IMR-90 (cell line): Measurements from ENCODE around the gene KIF20A. TPM values are rescaled to one million over a fixed set of nuclear protein-coding genes. Genes with fewer than 3 reads are reported as not detected.

ENCODE experiments used
- ATAC-seq: fragments of 200-7000 bp; cut with Tn5 transposase; 2 replicates; pipeline ENCODE4 v1.9.1; 2020; ENCODE audit warnings: low read depth, mild to moderate bottlenecking, moderate library complexity
- BruUV-seq: library from RNA; stranded (reverse); fragments of 400-500 nt; replicated peaks from 2 replicates; lab custom pipeline; 2021; lab: Mats Ljungman, UMichigan
- CTCF ChIA-PET: fragments of 300-600 bp; formaldehyde crosslinking; extraction: SDS; loops from one replicate; lab custom pipeline; 2021; ENCODE audit warnings: antibody characterized with exemption; lab: Yijun Ruan, JAX
- POLR2A ChIA-PET: fragments of 300-600 bp; sonication (Branson Sonifier 250); formaldehyde crosslinking; loops from one replicate; lab custom pipeline; 2022; ENCODE audit warnings: antibody characterized with exemption; ENCODE audit not compliant: unreplicated experiment; lab: Charles Lee
- DNase-seq: peaks from one replicate; pipeline ENCODE4 v3.0.0; 2013
- H2AFZ ChIP-seq: replicated peaks from 2 replicates; pipeline ENCODE3; 2013; ENCODE audit warnings: low read length, mild to moderate bottlenecking; ENCODE audit not compliant: poor library complexity
- H2AK5ac ChIP-seq: 2 replicates; pipeline ENCODE4 v1.6.1; 2013; ENCODE audit warnings: low read depth, low read length, inconsistent platforms
- H2AK9ac ChIP-seq: replicated peaks from 2 replicates; pipeline ENCODE3; 2013; ENCODE audit warnings: mild to moderate bottlenecking, low read depth, low read length, moderate library complexity; ENCODE audit not compliant: poor library complexity
- H2BK120ac ChIP-seq: 2 replicates; pipeline ENCODE4 v1.6.1; 2013; ENCODE audit warnings: low read depth, low read length, inconsistent platforms
- H2BK15ac ChIP-seq: 3 replicates; pipeline ENCODE4 v1.6.1; 2013; ENCODE audit warnings: low read depth, low read length, inconsistent platforms
- H2BK20ac ChIP-seq: 2 replicates; pipeline ENCODE4 v1.6.1; 2013; ENCODE audit warnings: low read depth, mild to moderate bottlenecking, inconsistent platforms, low read length, moderate library complexity
- H2BK5ac ChIP-seq: 2 replicates; pipeline ENCODE4 v1.6.1; 2013; ENCODE audit warnings: mild to moderate bottlenecking, low read depth, low read length, inconsistent platforms; ENCODE audit not compliant: poor library complexity, severe bottlenecking
- H3K14ac ChIP-seq: replicated peaks from 2 replicates; pipeline ENCODE4 v1.6.1; 2013; ENCODE audit warnings: low read depth, low read length, inconsistent platforms
- H3K18ac ChIP-seq: 2 replicates; pipeline ENCODE4 v1.6.1; 2013; ENCODE audit warnings: low read depth, low read length, control low read depth
- H3K23ac ChIP-seq: 2 replicates; pipeline ENCODE4 v1.6.1; 2013; ENCODE audit warnings: low read depth, low read length, inconsistent platforms
- H3K27ac ChIP-seq: 2 replicates; pipeline ENCODE4 v1.5.1; 2013; ENCODE audit warnings: mild to moderate bottlenecking, control low read depth, low read length; ENCODE audit not compliant: insufficient read depth
- H3K27me3 ChIP-seq: 2 replicates; pipeline ENCODE4 v1.6.1; 2013; ENCODE audit warnings: low read length; ENCODE audit not compliant: control insufficient read depth, insufficient read depth
- H3K36me3 ChIP-seq: 2 replicates; pipeline ENCODE4 v1.6.1; 2013; ENCODE audit warnings: low read length, mixed read lengths; ENCODE audit not compliant: control insufficient read depth, insufficient read depth
- H3K4ac ChIP-seq: 2 replicates; pipeline ENCODE4 v1.6.1; 2013; ENCODE audit warnings: low read depth, low read length, inconsistent platforms
- H3K4me1 ChIP-seq: 2 replicates; pipeline ENCODE4 v1.6.1; 2013; ENCODE audit warnings: low read length, mixed read lengths; ENCODE audit not compliant: control insufficient read depth, insufficient read depth
- H3K4me2 ChIP-seq: 2 replicates; pipeline ENCODE4 v1.6.1; 2013; ENCODE audit warnings: low read depth, mild to moderate bottlenecking, control low read depth, low read length, moderate library complexity
- H3K4me3 ChIP-seq: 2 replicates; pipeline ENCODE4 v1.5.1; 2013; ENCODE audit warnings: low read depth, mild to moderate bottlenecking, control low read depth, low read length, moderate library complexity; ENCODE audit not compliant: insufficient read depth
- H3K56ac ChIP-seq: 2 replicates; pipeline ENCODE4 v1.6.1; 2013; ENCODE audit warnings: low read length, inconsistent platforms; ENCODE audit not compliant: insufficient read depth; ENCODE audit errors: extremely low read depth
- H3K79me1 ChIP-seq, 2 experiments: 2 replicates each; pipeline ENCODE4 v1.6.1; 2013; ENCODE audit warnings: low read length in 2 of 2, inconsistent platforms in 1 of 2, low read depth in 1 of 2
- H3K9ac ChIP-seq: 2 replicates; pipeline ENCODE4 v1.6.1; 2013; ENCODE audit warnings: low read depth, low read length, control low read depth
- H3K9me1 ChIP-seq: 2 replicates; pipeline ENCODE4 v1.6.1; 2013; ENCODE audit warnings: low read length, inconsistent platforms; ENCODE audit not compliant: insufficient read depth
- H3K9me3 ChIP-seq: 2 replicates; pipeline ENCODE4 v1.6.1; 2013; ENCODE audit warnings: low read length; ENCODE audit not compliant: control insufficient read depth, insufficient read depth
- H4K20me1 ChIP-seq: 2 replicates; pipeline ENCODE4 v1.6.1; 2013; ENCODE audit warnings: low read length, inconsistent platforms; ENCODE audit not compliant: insufficient read depth
- H4K5ac ChIP-seq: 2 replicates; pipeline ENCODE4 v1.6.1; 2013; ENCODE audit warnings: mild to moderate bottlenecking, low read depth, low read length, control low read depth
- H4K8ac ChIP-seq, 2 experiments: 2 replicates each; pipeline ENCODE4 v1.6.1; 2013; ENCODE audit warnings: low read depth in 2 of 2, low read length in 2 of 2, control low read depth in 1 of 2, inconsistent platforms in 1 of 2
- H4K91ac ChIP-seq: 2 replicates; pipeline ENCODE4 v1.6.1; 2013; ENCODE audit warnings: low read depth, low read length, inconsistent platforms; ENCODE audit not compliant: insufficient read depth
- MAFK ChIP-seq: IDR thresholded peaks from 2 replicates; pipeline ENCODE4 v1.6.1; 2012; ENCODE audit warnings: low read depth, low read length, improper control_type of control experiment
- RFX5 ChIP-seq: IDR thresholded peaks from 2 replicates; pipeline ENCODE4 v1.8.0; 2012; ENCODE audit warnings: low read depth, mild to moderate bottlenecking, low read length, moderate library complexity
- WGBS, 2 experiments: methylation state at CpG; one replicate each; pipeline versions ENCODE4 v1.1.5 to v1.1.7; 2013; ENCODE audit warnings: missing lambda C conversion rate in 2 of 2; ENCODE audit not compliant: insufficient read length in 1 of 2; ENCODE audit errors: extremely low coverage in 2 of 2; 5-methylcytosine and 5-hydroxymethylcytosine counted together
- dilution Hi-C: fragments of 300-500 bp; cut with HindIII; formaldehyde crosslinking; loops from one replicate; pipeline ENCODE4 v1.14.3; 2018; ENCODE audit warnings: low sequenced_read_pairs; ENCODE audit not compliant: unreplicated experiment
- in situ Hi-C: fragments of 300-500 bp; cut with MboI; formaldehyde crosslinking; loops from 3 replicates; pipeline ENCODE4 v1.14.3; 2019; ENCODE audit warnings: low sequenced_read_pairs, inconsistent platforms, mixed read lengths
- intact Hi-C: fragments of 100-400 bp; cut with micrococcal nuclease; formaldehyde crosslinking; loops from 2 replicates; pipeline ENCODE4 v1.10.0; 2022
- polyA plus RNA-seq, 3 experiments: library from polyadenylated mRNA; depleted of rRNA; stranded (reverse); fragments of >200 nt; gene quantifications; 2 replicates each; pipeline ENCODE4 v1.2.3, GENCODE V29; 2012; ENCODE audit warnings: low replicate concordance in 1 of 3
- total RNA-seq: library from RNA; depleted of rRNA; stranded (reverse); fragments of >200 nt; gene quantifications from 2 replicates; pipeline ENCODE4 v1.2.3, GENCODE V29; 2012

KIF20A gene
- total and polyA plus RNA-seq, 2 of the 4 experiments (the other 2 are of a cell fraction), result 42.0 to 106 TPM

- CTCF ChIA-PET, result interaction anchor here (1.4 to 1.8 kb wide), 2 partner anchors 10 to 30 kb away, joined by 3 to 8 read pairs; no protein-coding TSS in a partner anchor
- H3K27me3 ChIP-seq, result no peaks in the 10 kb centered on the region
- TF ChIP-seq RFX5 (no peak), MAFK (no peak)
Observed at GRCh38 chr5:138212828-138213160, 33.9 kb downstream of the KIF20A start.

More at GRCh38 chr5:138212828-138213160, 33.9 kb downstream of the KIF20A start:
- Histone ChIP-seq H3K18ac (no peak overlapping the region), H3K27ac (peak overlapping the region; percentile 75), H3K4me2 (peak overlapping the region; percentile 83), H4K91ac (peak overlapping the region; percentile 67), H3K9me1 (no peaks in the 10 kb centered on the region), H3K4me1 (no peaks in the 10 kb centered on the region), H3K4ac (peak overlapping the region; percentile 85), H4K8ac (peak overlapping the region; percentile 84 to 97), H2BK120ac (no peak overlapping the region), H2AFZ (peak overlapping the region; percentile 97), H3K23ac (peak overlapping the region; percentile 85), H3K36me3 (peaks cover 4% of the 10 kb centered on the region), H2BK20ac (no peak overlapping the region), H2BK15ac (no peak overlapping the region), H3K4me3 (peak overlapping the region; percentile 84), H4K5ac (peak overlapping the region; percentile 73), H2AK5ac (peak overlapping the region; percentile 17; the same call in 1 of the 2 replicates), H3K9ac (peak overlapping the region; percentile 85), H2AK9ac (peak overlapping the region; percentile 76), H4K20me1 (no peaks in the 10 kb centered on the region), H3K79me1 (peaks cover 22 to 26% of the 10 kb centered on the region in 2 experiments), H2BK5ac (peak overlapping the region; percentile 74), H3K14ac (peak overlapping the region; percentile 64), H3K56ac (peak overlapping the region; percentile 42; the same call in 1 of the 2 replicates), H3K9me3 (no peaks in the 10 kb centered on the region)
- in situ Hi-C loops (no loop called here), dilution Hi-C loops (no loop called here), intact Hi-C loops (no loop called here)
- TSS peak; percentile 33 for BruUV-seq
- POLR2A ChIA-PET, result no interaction called here
- ATAC-seq (peak; percentile 43), DNase-seq (peak; percentile 8)
- WGBS, 2 experiments, result no CpG with 5 or more reads among the region's 8 CpGs
